IPS DF 6.9 (cell line): ENCODE measurements around the gene MYO19.

ENCODE experiments used
- DNase-seq: peaks from one replicate; pipeline ENCODE4 v3.0.0-alpha.2; 2013; ENCODE audit warnings: low read depth, low spot score
- H3K27ac ChIP-seq: one replicate; pipeline ENCODE4 v1.5.1; 2013; ENCODE audit warnings: low read length, control low read depth
- H3K27me3 ChIP-seq: 2 replicates; pipeline ENCODE4 v1.6.1; 2013; ENCODE audit warnings: mild to moderate bottlenecking, low read length; ENCODE audit not compliant: control insufficient read depth, insufficient read depth
- H3K36me3 ChIP-seq: 2 replicates; pipeline ENCODE4 v1.6.1; 2013; ENCODE audit warnings: low read length; ENCODE audit not compliant: control insufficient read depth, insufficient read depth
- H3K4me1 ChIP-seq: 2 replicates; pipeline ENCODE4 v1.6.1; 2013; ENCODE audit warnings: low read length; ENCODE audit not compliant: control insufficient read depth, insufficient read depth
- H3K4me3 ChIP-seq: 2 replicates; pipeline ENCODE4 v1.5.1; 2013; ENCODE audit warnings: mild to moderate bottlenecking, low read length
- H3K9me3 ChIP-seq: 2 replicates; pipeline ENCODE4 v1.6.1; 2013; ENCODE audit warnings: low read length, inconsistent platforms; ENCODE audit not compliant: control insufficient read depth, insufficient read depth
- WGBS: extraction: QIAGEN DNeasy Blood & Tissue Kit; methylation state at CpG from one replicate; pipeline ENCODE4 v1.1.7; 2013; ENCODE audit warnings: mixed read lengths, missing lambda C conversion rate; ENCODE audit not compliant: insufficient read length, insufficient coverage; 5-methylcytosine and 5-hydroxymethylcytosine counted together

Gene MYO19

GRCh38 chr17:36534840-36535668, at the start of gene MYO19, which contains the start of gene PIGW:
MYO19 (minus strand) TSS chr17:36534868; CDS start chr17:36532538, 2,330 bp downstream.
PIGW (plus strand) TSS chr17:36534987; CDS start chr17:36537102, 2,115 bp downstream.
- Histone ChIP-seq H3K27ac (no peak within 1 kb of the TSS), H3K27me3 (no peaks in the 10 kb centered on the region), H3K4me3 (peak within 1 kb of the TSS; percentile 92), H3K9me3 (no peaks in the 10 kb centered on the region), H3K4me1 (no peaks in the 10 kb centered on the region), H3K36me3 (peaks cover 15% of the 10 kb centered on the region; the same call in 1 of the 2 replicates)
- no CpG with 5 or more reads among the region's 83 CpGs for WGBS
- DNase-seq: peak; percentile 85

- no peak overlapping the region for H3K27ac ChIP-seq
- peaks cover 9% of the 10 kb centered on the region for H3K36me3 ChIP-seq
- no peak overlapping the region for H3K4me3 ChIP-seq
- no peaks in the 10 kb centered on the region for H3K27me3 ChIP-seq
- DNase-seq: no peak
- no peaks in the 10 kb centered on the region for H3K9me3 ChIP-seq
- WGBS: no CpG with 5 or more reads among the region's 1 CpG
- no peaks in the 10 kb centered on the region; the same call in 1 of the 2 replicates for H3K4me1 ChIP-seq
Measured at GRCh38 chr17:36583787-36584186, 49.1 kb upstream of the MYO19 start.

GRCh38 chr17:36578671-36579070, 44.0 kb upstream of the MYO19 start:
- Histone ChIP-seq H3K36me3 (peaks cover 4% of the 10 kb centered on the region; the same call in 1 of the 2 replicates), H3K27ac (no peak overlapping the region), H3K4me3 (no peak overlapping the region), H3K27me3 (no peaks in the 10 kb centered on the region), H3K4me1 (no peaks in the 10 kb centered on the region; the same call in 1 of the 2 replicates), H3K9me3 (no peaks in the 10 kb centered on the region)
- DNase-seq: no peak
- WGBS: no CpG with 5 or more reads among the region's 2 CpGs

GRCh38 chr17:36576793-36577192, 42.1 kb upstream of the MYO19 start:
- DNase-seq: no peak
- Histone ChIP-seq H3K4me3 (no peak overlapping the region), H3K36me3 (peaks cover 7% of the 10 kb centered on the region; the same call in 1 of the 2 replicates), H3K4me1 (no peaks in the 10 kb centered on the region; the same call in 1 of the 2 replicates), H3K27me3 (no peaks in the 10 kb centered on the region), H3K9me3 (no peaks in the 10 kb centered on the region), H3K27ac (no peak overlapping the region)
- no CpG with 5 or more reads among the region's 2 CpGs for WGBS

GRCh38 chr17:36575028-36575427, 40.4 kb upstream of the MYO19 start:
- no CpG with 5 or more reads among the region's 12 CpGs for WGBS
- no peak for DNase-seq
- Histone ChIP-seq H3K27ac (no peak overlapping the region), H3K9me3 (no peaks in the 10 kb centered on the region), H3K4me3 (no peak overlapping the region), H3K27me3 (no peaks in the 10 kb centered on the region), H3K4me1 (no peaks in the 10 kb centered on the region), H3K36me3 (peaks cover 7% of the 10 kb centered on the region; the same call in 1 of the 2 replicates)

GRCh38 chr17:36566081-36566480, 31.4 kb upstream of the MYO19 start:
- H3K9me3 ChIP-seq: no peaks in the 10 kb centered on the region
- no CpG with 5 or more reads among the region's 4 CpGs for WGBS
- no peak overlapping the region for H3K4me3 ChIP-seq
- no peak for DNase-seq
- no peaks in the 10 kb centered on the region for H3K27me3 ChIP-seq
- no peaks in the 10 kb centered on the region; the same call in 1 of the 2 replicates for H3K36me3 ChIP-seq
- no peak overlapping the region for H3K27ac ChIP-seq
- no peaks in the 10 kb centered on the region for H3K4me1 ChIP-seq

- WGBS: no CpG with 5 or more reads among the region's 3 CpGs
- H3K9me3 ChIP-seq: no peaks in the 10 kb centered on the region
- peaks cover 7% of the 10 kb centered on the region; the same call in 1 of the 2 replicates for H3K36me3 ChIP-seq
- no peak overlapping the region for H3K27ac ChIP-seq
- H3K4me1 ChIP-seq: no peaks in the 10 kb centered on the region
- no peak overlapping the region for H3K4me3 ChIP-seq
- no peaks in the 10 kb centered on the region for H3K27me3 ChIP-seq
- no peak for DNase-seq
Measured at GRCh38 chr17:36553459-36553858, 18.8 kb upstream of the MYO19 start.

- Histone ChIP-seq H3K27me3 (no peaks in the 10 kb centered on the region), H3K27ac (no peak overlapping the region), H3K4me1 (no peaks in the 10 kb centered on the region), H3K36me3 (no peaks in the 10 kb centered on the region), H3K9me3 (no peaks in the 10 kb centered on the region), H3K4me3 (no peak overlapping the region)
- WGBS: 100% methylated on average over 1 of the region's 8 CpGs
- no peak for DNase-seq
Measured at GRCh38 chr17:36550491-36551417, 16.1 kb upstream of the MYO19 start.

- no peak overlapping the region for H3K27ac ChIP-seq
- H3K4me1 ChIP-seq: no peaks in the 10 kb centered on the region
- no peaks in the 10 kb centered on the region for H3K27me3 ChIP-seq
- no peaks in the 10 kb centered on the region for H3K9me3 ChIP-seq
- no peak for DNase-seq
- H3K36me3 ChIP-seq: no peaks in the 10 kb centered on the region
- H3K4me3 ChIP-seq: no peak overlapping the region
Measured at GRCh38 chr17:36547776-36548175, 13.1 kb upstream of the MYO19 start.

- H3K27ac ChIP-seq: no peak overlapping the region
- H3K4me3 ChIP-seq: peak overlapping the region; percentile 84; the same call in 1 of the 2 replicates
- H3K27me3 ChIP-seq: no peaks in the 10 kb centered on the region
- DNase-seq: no peak
- H3K9me3 ChIP-seq: no peaks in the 10 kb centered on the region
- WGBS: no CpG with 5 or more reads among the region's 7 CpGs
- no peaks in the 10 kb centered on the region for H3K4me1 ChIP-seq
- no peaks in the 10 kb centered on the region for H3K36me3 ChIP-seq
Measured at GRCh38 chr17:36546418-36547093, 11.9 kb upstream of the MYO19 start.
